SH-SY5Y (cell line): ENCODE results near the gene XPR1.

ENCODE experiments used
- GATA2 ChIP-seq: IDR thresholded peaks from 2 replicates; pipeline ENCODE4 v1.6.1; 2011; ENCODE audit warnings: mild to moderate bottlenecking, low read depth, low read length
- GATA3 ChIP-seq: IDR thresholded peaks from 2 replicates; pipeline ENCODE4 v1.6.1; 2011; ENCODE audit warnings: low read depth, mild to moderate bottlenecking, low read length, moderate library complexity

DNA sequence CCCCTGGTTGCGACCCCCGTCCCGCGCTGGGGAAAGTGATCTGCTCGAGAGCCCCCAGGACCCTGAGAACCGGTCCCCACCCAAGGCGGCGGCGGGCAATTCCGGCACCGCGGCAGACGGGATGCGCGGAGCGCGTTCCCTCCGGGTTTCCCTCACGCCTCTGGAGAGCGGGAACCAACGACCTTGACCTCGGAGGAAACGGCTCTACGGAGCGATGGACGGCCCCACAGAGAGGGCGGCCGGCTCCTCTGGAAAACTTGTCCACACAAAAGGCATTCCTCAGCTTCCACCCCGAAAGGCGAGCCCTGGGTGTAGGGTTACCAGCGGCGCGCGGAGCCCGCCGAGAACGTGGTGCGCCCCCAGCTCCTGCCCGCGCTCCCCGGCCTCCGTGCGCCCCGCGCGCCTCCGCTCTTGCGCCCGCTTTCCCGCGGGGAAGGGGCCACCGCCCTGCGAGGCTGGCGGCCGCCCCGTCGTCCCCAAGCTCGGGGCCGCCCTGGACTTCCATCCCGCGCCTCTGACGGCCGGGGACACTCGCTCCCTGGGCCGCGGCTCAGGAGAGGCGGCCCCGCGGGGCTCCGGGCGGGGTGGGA lies 280.5 kb downstream of the XPR1 start:
- TF ChIP-seq GATA2 (no peak), GATA3 (no peak)
